A549 (cell line): Measurements from ENCODE around the gene FBXO11.

Source experiments
- CTCF ChIP-seq: fragments of >200 bp; sonication (Bioruptor Twin); formaldehyde crosslinking; IDR thresholded peaks from 3 replicates; pipeline ENCODE4 v1.5.1; 2016
- FOSL2 ChIP-seq, 2 experiments: fragments of 450-650 bp in 1 of 2; fragments of >200 bp in 1 of 2; sonication (Bioruptor Twin) in 1 of 2; formaldehyde crosslinking; IDR thresholded peaks; 2 replicates each; pipeline versions ENCODE4 v1.5.0 to v1.6.1; 2016 to 2020; ENCODE audit warnings: mild to moderate bottlenecking in 1 of 2, moderate library complexity in 1 of 2
- HDAC2 ChIP-seq: fragments of 200-600 bp; sonication (generic); IDR thresholded peaks from 2 replicates; pipeline ENCODE4 v1.6.1; 2016
- JUN ChIP-seq, 2 experiments: fragments of >200 bp; sonication (Bioruptor Twin); formaldehyde crosslinking; IDR thresholded peaks; 2 replicates in 1 of 2; 3 replicates in 1 of 2; pipeline ENCODE4 v1.6.1; 2016 to 2017
- JUNB ChIP-seq: fragments of >200 bp; sonication (Bioruptor Twin); formaldehyde crosslinking; IDR thresholded peaks from 2 replicates; pipeline ENCODE4 v1.6.1; 2016
- MAX ChIP-seq: IDR thresholded peaks from 2 replicates; pipeline ENCODE4 v1.6.1; 2012
- MYC ChIP-seq: IDR thresholded peaks from 2 replicates; pipeline ENCODE4 v1.6.1; 2012; ENCODE audit warnings: mild to moderate bottlenecking, inconsistent platforms, low read length, improper control_type of control experiment, borderline replicate concordance
- PHF8 ChIP-seq: fragments of 200-600 bp; sonication (generic); IDR thresholded peaks from 2 replicates; pipeline ENCODE4 v1.6.1; 2016; ENCODE audit warnings: low read depth, mild to moderate bottlenecking, antibody characterized with exemption, moderate library complexity, borderline replicate concordance
- POLR2A ChIP-seq: IDR thresholded peaks from 2 replicates; pipeline ENCODE4 v1.6.1; 2012; ENCODE audit warnings: mild to moderate bottlenecking, low read length
- RCOR1 ChIP-seq: fragments of 150-350 bp; IDR thresholded peaks from 2 replicates; pipeline ENCODE4 v1.6.1; 2014; ENCODE audit warnings: antibody characterized with exemption, low read length, low read depth
- SREBF2 ChIP-seq: fragments of 450-650 bp; IDR thresholded peaks from 2 replicates; pipeline ENCODE4 v1.6.1; 2014; ENCODE audit warnings: mild to moderate bottlenecking, moderate library complexity
- TF ChIP-seq, protein P1 (sequence below): fragments of 200-600 bp; sonication (generic); IDR thresholded peaks from 2 replicates; pipeline ENCODE4 v1.6.1; 2016; ENCODE audit warnings: antibody characterized with exemption, mild to moderate bottlenecking, moderate library complexity

- TF ChIP-seq, protein P1, sequence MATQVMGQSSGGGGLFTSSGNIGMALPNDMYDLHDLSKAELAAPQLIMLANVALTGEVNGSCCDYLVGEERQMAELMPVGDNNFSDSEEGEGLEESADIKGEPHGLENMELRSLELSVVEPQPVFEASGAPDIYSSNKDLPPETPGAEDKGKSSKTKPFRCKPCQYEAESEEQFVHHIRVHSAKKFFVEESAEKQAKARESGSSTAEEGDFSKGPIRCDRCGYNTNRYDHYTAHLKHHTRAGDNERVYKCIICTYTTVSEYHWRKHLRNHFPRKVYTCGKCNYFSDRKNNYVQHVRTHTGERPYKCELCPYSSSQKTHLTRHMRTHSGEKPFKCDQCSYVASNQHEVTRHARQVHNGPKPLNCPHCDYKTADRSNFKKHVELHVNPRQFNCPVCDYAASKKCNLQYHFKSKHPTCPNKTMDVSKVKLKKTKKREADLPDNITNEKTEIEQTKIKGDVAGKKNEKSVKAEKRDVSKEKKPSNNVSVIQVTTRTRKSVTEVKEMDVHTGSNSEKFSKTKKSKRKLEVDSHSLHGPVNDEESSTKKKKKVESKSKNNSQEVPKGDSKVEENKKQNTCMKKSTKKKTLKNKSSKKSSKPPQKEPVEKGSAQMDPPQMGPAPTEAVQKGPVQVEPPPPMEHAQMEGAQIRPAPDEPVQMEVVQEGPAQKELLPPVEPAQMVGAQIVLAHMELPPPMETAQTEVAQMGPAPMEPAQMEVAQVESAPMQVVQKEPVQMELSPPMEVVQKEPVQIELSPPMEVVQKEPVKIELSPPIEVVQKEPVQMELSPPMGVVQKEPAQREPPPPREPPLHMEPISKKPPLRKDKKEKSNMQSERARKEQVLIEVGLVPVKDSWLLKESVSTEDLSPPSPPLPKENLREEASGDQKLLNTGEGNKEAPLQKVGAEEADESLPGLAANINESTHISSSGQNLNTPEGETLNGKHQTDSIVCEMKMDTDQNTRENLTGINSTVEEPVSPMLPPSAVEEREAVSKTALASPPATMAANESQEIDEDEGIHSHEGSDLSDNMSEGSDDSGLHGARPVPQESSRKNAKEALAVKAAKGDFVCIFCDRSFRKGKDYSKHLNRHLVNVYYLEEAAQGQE = no peak
- TF ChIP-seq CTCF (no peak), HDAC2 (no peak), MAX (no peak), FOSL2 (IDR thresholded peaks at IDR 0.05) (no peak), FOSL2 (CRISPR knock-in tag; IDR thresholded peaks at IDR 0.05) (no peak), PHF8 (no peak), JUNB (no peak), POLR2A (no peak), JUN (IDR thresholded peaks at IDR 0.05) (no peak), MYC (no peak), RCOR1 (no peak), SREBF2 (no peak)
These were observed 158.4 kb downstream of the FBXO11 start for GRCh38 chr2:47747878-47748277.
